Neural progenitor cell (in vitro differentiated cells): ENCODE results near the gene COQ10A.
"Not testable (repeated sequence)": the region's sequence is repeated elsewhere in the genome, so short reads cannot be mapped to it uniquely, and the experiment has no call there.

Experiments
- CTCF ChIP-seq: fragments of 200-600 bp; sonication (generic); IDR thresholded peaks from 2 replicates; pipeline ENCODE4 v1.5.1; 2017; ENCODE audit warnings: antibody characterized with exemption, mild to moderate bottlenecking
- EZH2phosphoT487 ChIP-seq: fragments of 200-600 bp; sonication (generic); IDR thresholded peaks from 2 replicates; pipeline ENCODE4 v1.6.1; 2017; ENCODE audit warnings: antibody characterized with exemption

- TF ChIP-seq CTCF, EZH2phosphoT487: not testable (repeated sequence)
These were observed 17.5 kb downstream of the COQ10A start for GRCh38 chr12:56284263-56284662.
